NT2/D1 (cell line): Measurements from ENCODE around the gene SYDE2.

ENCODE experiments used
- YY1 ChIP-seq: IDR thresholded peaks from 2 replicates; pipeline ENCODE4 v1.6.1; 2011; ENCODE audit not compliant: insufficient read length, insufficient read depth
- ZNF274 ChIP-seq: IDR thresholded peaks from 2 replicates; pipeline ENCODE4 v1.6.1; 2011; ENCODE audit warnings: mild to moderate bottlenecking, low read depth, low read length

GRCh38 chr1:85142753-85143152 lies 58.1 kb downstream of the SYDE2 start:
- TF ChIP-seq YY1: no peak
- no peak for TF ChIP-seq ZNF274
